Mucosa of descending colon (tissue), 3 donors: ENCODE data around the gene CNIH3. TPM values are rescaled to one million over a fixed set of nuclear protein-coding genes. Genes with fewer than 3 reads are reported as not detected.

Experiments used
- ATAC-seq: fragments of 200-7000 bp; cut with Tn5 transposase; one replicate; pipeline ENCODE4 v1.9.1; 2020; ENCODE audit warnings: mild to moderate bottlenecking, moderate library complexity
- DNase-seq, 3 donors: peaks; one replicate each; pipeline ENCODE4 v3.0.0-alpha.2; 2020
- H3K36me3 ChIP-seq: fragments of 200-600 bp; one replicate; pipeline ENCODE4 v1.8.0; 2021; ENCODE audit warnings: low read depth, mild to moderate bottlenecking
- H3K4me1 ChIP-seq: fragments of 200-600 bp; one replicate; pipeline ENCODE4 v1.8.0; 2021; ENCODE audit warnings: low read depth, mild to moderate bottlenecking
- H3K4me3 ChIP-seq: fragments of 200-600 bp; one replicate; pipeline ENCODE4 v1.8.0; 2021; ENCODE audit warnings: mild to moderate bottlenecking
- H3K9me3 ChIP-seq: fragments of 200-600 bp; one replicate; pipeline ENCODE4 v1.8.0; 2021; ENCODE audit warnings: mild to moderate bottlenecking
- CTCF ChIP-seq: fragments of 200-600 bp; IDR thresholded peaks from one replicate; pipeline ENCODE4 v1.8.0; 2022; ENCODE audit warnings: antibody characterized with exemption, mild to moderate bottlenecking
- intact Hi-C, 2 donors: fragments of 100-400 bp; cut with DNase I in 1 of 2; cut with micrococcal nuclease in 1 of 2; formaldehyde crosslinking; loops; one replicate each; pipeline versions ENCODE4 v1.11.0 to v1.11.1; 2022; cut with DNase I, micrococcal nuclease
- total RNA-seq, 3 donors: library from RNA; stranded (reverse); fragmentation: NEBNext Ultra II Directional in 2 of 3; extraction: Animal tissue kit (Norgen Biotek cat#: 25700) in 2 of 3; gene quantifications; one replicate each; pipeline versions ENCODE4 v1.2.1 to v1.2.4, GENCODE V29; 2021 to 2023
- donor health status: DM: no; HTN: no; CAD: no; lungs with moderate emphysema.
- donor health status: DM: no; HTN: no; CAD: no.
- donor health status: DM: no; HTN: yes; CAD: no.

The CNIH3 gene
- total RNA-seq, 3 donors from 2014 or later, result 1.0 to 2.5 (median 1.1) TPM

GRCh38 chr1:224694969-224695368 is 78.9 kb downstream of the CNIH3 start:
- H3K36me3 ChIP-seq, result no peaks in the 10 kb centered on the region
- intact Hi-C loops, result no loop called here

GRCh38 chr1:224696021-224696420 is 79.9 kb downstream of the CNIH3 start:
- Histone ChIP-seq H3K4me1 (no peaks in the 10 kb centered on the region), H3K9me3 (no peaks in the 10 kb centered on the region), H3K4me3 (no peak overlapping the region), H3K36me3 (no peaks in the 10 kb centered on the region)
- DNase-seq (no peak), ATAC-seq (no peak)
- TF ChIP-seq CTCF, result no peak
- intact Hi-C loops, result no loop called here

More at GRCh38 chr1:224694969-224695368, 78.9 kb downstream of the CNIH3 start:
- TF ChIP-seq CTCF, result no peak
- Histone ChIP-seq H3K9me3 (no peaks in the 10 kb centered on the region), H3K4me1 (no peaks in the 10 kb centered on the region), H3K4me3 (no peak overlapping the region)
- no peak for DNase-seq
- no peak for ATAC-seq

- no peaks in the 10 kb centered on the region for H3K4me1 ChIP-seq
- ATAC-seq (no peak), DNase-seq (no peak)
- no peaks in the 10 kb centered on the region for H3K9me3 ChIP-seq
- H3K36me3 ChIP-seq, result no peaks in the 10 kb centered on the region
- TF ChIP-seq CTCF, result no peak
- no peak overlapping the region for H3K4me3 ChIP-seq
- intact Hi-C loops, result no loop called here
Observed at GRCh38 chr1:224696891-224697765, 81.0 kb downstream of the CNIH3 start.

- ATAC-seq, result no peak
- DNase-seq, result no peak
- intact Hi-C loops, result no loop called here
- H3K4me3 ChIP-seq, result no peak overlapping the region
- TF ChIP-seq CTCF, result no peak
- H3K4me1 ChIP-seq, result no peaks in the 10 kb centered on the region
- no peaks in the 10 kb centered on the region for H3K36me3 ChIP-seq
- no peaks in the 10 kb centered on the region for H3K9me3 ChIP-seq
Observed at GRCh38 chr1:224698015-224698451, 81.9 kb downstream of the CNIH3 start.

- Histone ChIP-seq H3K36me3 (no peaks in the 10 kb centered on the region), H3K9me3 (no peaks in the 10 kb centered on the region), H3K4me3 (no peak overlapping the region), H3K4me1 (no peaks in the 10 kb centered on the region)
- no peak for TF ChIP-seq CTCF
- ATAC-seq (no peak), DNase-seq (peak in 1 of 3 donors; percentile 7)
- intact Hi-C loops, result no loop called here
Observed at GRCh38 chr1:224700918-224701531, 84.9 kb downstream of the CNIH3 start.
